IMR-90 (cell line): ENCODE measurements around the gene MBOAT1. TPM values are rescaled to one million over a fixed set of nuclear protein-coding genes. Genes with fewer than 3 reads are reported as not detected.

Experiments used
- ATAC-seq: fragments of 200-7000 bp; cut with Tn5 transposase; 2 replicates; pipeline ENCODE4 v1.9.1; 2020; ENCODE audit warnings: low read depth, mild to moderate bottlenecking, moderate library complexity
- BruUV-seq: library from RNA; stranded (reverse); fragments of 400-500 nt; replicated peaks from 2 replicates; lab custom pipeline; 2021; lab: Mats Ljungman, UMichigan
- CTCF ChIA-PET: fragments of 300-600 bp; formaldehyde crosslinking; extraction: SDS; loops from one replicate; lab custom pipeline; 2021; ENCODE audit warnings: antibody characterized with exemption; lab: Yijun Ruan, JAX
- POLR2A ChIA-PET: fragments of 300-600 bp; sonication (Branson Sonifier 250); formaldehyde crosslinking; loops from one replicate; lab custom pipeline; 2022; ENCODE audit warnings: antibody characterized with exemption; ENCODE audit not compliant: unreplicated experiment; lab: Charles Lee
- DNase-seq: peaks from one replicate; pipeline ENCODE4 v3.0.0; 2013
- H2AFZ ChIP-seq: replicated peaks from 2 replicates; pipeline ENCODE3; 2013; ENCODE audit warnings: low read length, mild to moderate bottlenecking; ENCODE audit not compliant: poor library complexity
- H2AK5ac ChIP-seq: 2 replicates; pipeline ENCODE4 v1.6.1; 2013; ENCODE audit warnings: low read depth, low read length, inconsistent platforms
- H2AK9ac ChIP-seq: replicated peaks from 2 replicates; pipeline ENCODE3; 2013; ENCODE audit warnings: mild to moderate bottlenecking, low read depth, low read length, moderate library complexity; ENCODE audit not compliant: poor library complexity
- H2BK120ac ChIP-seq: 2 replicates; pipeline ENCODE4 v1.6.1; 2013; ENCODE audit warnings: low read depth, low read length, inconsistent platforms
- H2BK15ac ChIP-seq: 3 replicates; pipeline ENCODE4 v1.6.1; 2013; ENCODE audit warnings: low read depth, low read length, inconsistent platforms
- H2BK20ac ChIP-seq: 2 replicates; pipeline ENCODE4 v1.6.1; 2013; ENCODE audit warnings: low read depth, mild to moderate bottlenecking, inconsistent platforms, low read length, moderate library complexity
- H2BK5ac ChIP-seq: 2 replicates; pipeline ENCODE4 v1.6.1; 2013; ENCODE audit warnings: mild to moderate bottlenecking, low read depth, low read length, inconsistent platforms; ENCODE audit not compliant: poor library complexity, severe bottlenecking
- H3K14ac ChIP-seq: replicated peaks from 2 replicates; pipeline ENCODE4 v1.6.1; 2013; ENCODE audit warnings: low read depth, low read length, inconsistent platforms
- H3K18ac ChIP-seq: 2 replicates; pipeline ENCODE4 v1.6.1; 2013; ENCODE audit warnings: low read depth, low read length, control low read depth
- H3K23ac ChIP-seq: 2 replicates; pipeline ENCODE4 v1.6.1; 2013; ENCODE audit warnings: low read depth, low read length, inconsistent platforms
- H3K27ac ChIP-seq: 2 replicates; pipeline ENCODE4 v1.5.1; 2013; ENCODE audit warnings: mild to moderate bottlenecking, control low read depth, low read length; ENCODE audit not compliant: insufficient read depth
- H3K27me3 ChIP-seq: 2 replicates; pipeline ENCODE4 v1.6.1; 2013; ENCODE audit warnings: low read length; ENCODE audit not compliant: control insufficient read depth, insufficient read depth
- H3K36me3 ChIP-seq: 2 replicates; pipeline ENCODE4 v1.6.1; 2013; ENCODE audit warnings: low read length, mixed read lengths; ENCODE audit not compliant: control insufficient read depth, insufficient read depth
- H3K4ac ChIP-seq: 2 replicates; pipeline ENCODE4 v1.6.1; 2013; ENCODE audit warnings: low read depth, low read length, inconsistent platforms
- H3K4me1 ChIP-seq: 2 replicates; pipeline ENCODE4 v1.6.1; 2013; ENCODE audit warnings: low read length, mixed read lengths; ENCODE audit not compliant: control insufficient read depth, insufficient read depth
- H3K4me2 ChIP-seq: 2 replicates; pipeline ENCODE4 v1.6.1; 2013; ENCODE audit warnings: low read depth, mild to moderate bottlenecking, control low read depth, low read length, moderate library complexity
- H3K4me3 ChIP-seq: 2 replicates; pipeline ENCODE4 v1.5.1; 2013; ENCODE audit warnings: low read depth, mild to moderate bottlenecking, control low read depth, low read length, moderate library complexity; ENCODE audit not compliant: insufficient read depth
- H3K56ac ChIP-seq: 2 replicates; pipeline ENCODE4 v1.6.1; 2013; ENCODE audit warnings: low read length, inconsistent platforms; ENCODE audit not compliant: insufficient read depth; ENCODE audit errors: extremely low read depth
- H3K79me1 ChIP-seq, 2 experiments: 2 replicates each; pipeline ENCODE4 v1.6.1; 2013; ENCODE audit warnings: low read length in 2 of 2, inconsistent platforms in 1 of 2, low read depth in 1 of 2
- H3K9ac ChIP-seq: 2 replicates; pipeline ENCODE4 v1.6.1; 2013; ENCODE audit warnings: low read depth, low read length, control low read depth
- H3K9me1 ChIP-seq: 2 replicates; pipeline ENCODE4 v1.6.1; 2013; ENCODE audit warnings: low read length, inconsistent platforms; ENCODE audit not compliant: insufficient read depth
- H3K9me3 ChIP-seq: 2 replicates; pipeline ENCODE4 v1.6.1; 2013; ENCODE audit warnings: low read length; ENCODE audit not compliant: control insufficient read depth, insufficient read depth
- H4K20me1 ChIP-seq: 2 replicates; pipeline ENCODE4 v1.6.1; 2013; ENCODE audit warnings: low read length, inconsistent platforms; ENCODE audit not compliant: insufficient read depth
- H4K5ac ChIP-seq: 2 replicates; pipeline ENCODE4 v1.6.1; 2013; ENCODE audit warnings: mild to moderate bottlenecking, low read depth, low read length, control low read depth
- H4K8ac ChIP-seq, 2 experiments: 2 replicates each; pipeline ENCODE4 v1.6.1; 2013; ENCODE audit warnings: low read depth in 2 of 2, low read length in 2 of 2, control low read depth in 1 of 2, inconsistent platforms in 1 of 2
- H4K91ac ChIP-seq: 2 replicates; pipeline ENCODE4 v1.6.1; 2013; ENCODE audit warnings: low read depth, low read length, inconsistent platforms; ENCODE audit not compliant: insufficient read depth
- CHD1 ChIP-seq: IDR thresholded peaks from 2 replicates; pipeline ENCODE4 v1.6.1; 2012; ENCODE audit warnings: low read depth, low read length, improper control_type of control experiment
- FOS ChIP-seq: fragments of 150-350 bp; IDR thresholded peaks from 2 replicates; pipeline ENCODE4 v1.6.1; 2016; ENCODE audit warnings: low read depth, low read length
- NFE2L2 ChIP-seq: fragments of 150-350 bp; IDR thresholded peaks from 2 replicates; pipeline ENCODE4 v1.6.1; 2016; ENCODE audit warnings: low read depth, mild to moderate bottlenecking, low read length
- POLR2A ChIP-seq: IDR thresholded peaks from 2 replicates; pipeline ENCODE4 v1.6.1; 2012; ENCODE audit warnings: mild to moderate bottlenecking, low read depth, low read length
- RAD21 ChIP-seq: IDR thresholded peaks from 2 replicates; pipeline ENCODE4 v1.6.1; 2012; ENCODE audit warnings: low read length, improper control_type of control experiment
- WGBS, 2 experiments: methylation state at CpG; one replicate each; pipeline versions ENCODE4 v1.1.5 to v1.1.7; 2013; ENCODE audit warnings: missing lambda C conversion rate in 2 of 2; ENCODE audit not compliant: insufficient read length in 1 of 2; ENCODE audit errors: extremely low coverage in 2 of 2; 5-methylcytosine and 5-hydroxymethylcytosine counted together
- dilution Hi-C: fragments of 300-500 bp; cut with HindIII; formaldehyde crosslinking; loops from one replicate; pipeline ENCODE4 v1.14.3; 2018; ENCODE audit warnings: low sequenced_read_pairs; ENCODE audit not compliant: unreplicated experiment
- in situ Hi-C: fragments of 300-500 bp; cut with MboI; formaldehyde crosslinking; loops from 3 replicates; pipeline ENCODE4 v1.14.3; 2019; ENCODE audit warnings: low sequenced_read_pairs, inconsistent platforms, mixed read lengths
- intact Hi-C: fragments of 100-400 bp; cut with micrococcal nuclease; formaldehyde crosslinking; loops from 2 replicates; pipeline ENCODE4 v1.10.0; 2022
- polyA plus RNA-seq, 3 experiments: library from polyadenylated mRNA; depleted of rRNA; stranded (reverse); fragments of >200 nt; gene quantifications; 2 replicates each; pipeline ENCODE4 v1.2.3, GENCODE V29; 2012; ENCODE audit warnings: low replicate concordance in 1 of 3
- total RNA-seq: library from RNA; depleted of rRNA; stranded (reverse); fragments of >200 nt; gene quantifications from 2 replicates; pipeline ENCODE4 v1.2.3, GENCODE V29; 2012
- TF ChIP-seq, protein P1 (sequence below): fragments of 150-350 bp; IDR thresholded peaks from 2 replicates; pipeline ENCODE4 v1.6.1; 2017; ENCODE audit warnings: mild to moderate bottlenecking, antibody characterized with exemption, low read length, low read depth
- TF ChIP-seq, protein P2 (sequence below): fragments of 150-350 bp; IDR thresholded peaks from 2 replicates; pipeline ENCODE4 v1.6.1; 2016; ENCODE audit warnings: low read depth, mild to moderate bottlenecking, low read length, moderate library complexity, borderline replicate concordance

MBOAT1 gene
- total and polyA plus RNA-seq, 2 of the 4 experiments (the other 2 are of a cell fraction) = 1.6 to 4.7 TPM

DNA sequence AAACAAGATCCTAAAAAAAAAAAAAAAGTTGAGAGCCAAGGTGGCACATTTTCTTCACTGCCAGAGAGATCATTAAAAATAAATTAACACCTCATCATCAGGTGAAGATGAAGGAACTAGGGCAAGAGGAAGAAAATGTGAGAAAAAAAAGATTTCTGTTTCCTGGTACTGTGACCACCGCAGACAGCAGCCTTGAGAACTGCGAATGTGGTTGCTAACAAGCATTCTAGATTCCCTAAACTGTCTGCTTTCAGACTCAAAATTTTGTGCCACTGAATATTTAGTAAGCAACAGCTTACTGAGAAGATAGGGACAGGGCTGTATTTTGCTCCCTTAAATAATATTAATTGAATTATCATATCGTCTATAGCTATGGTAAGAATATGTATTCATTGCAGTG, 24.1 kb upstream of the MBOAT1 start:
- Histone ChIP-seq H4K91ac (no peak overlapping the region), H4K8ac (no peak overlapping the region), H3K4ac (no peak overlapping the region), H2BK20ac (no peak overlapping the region), H2AK9ac (no peak overlapping the region), H3K9me1 (no peaks in the 10 kb centered on the region), H2BK5ac (no peak overlapping the region), H3K9ac (no peak overlapping the region), H3K4me3 (no peak overlapping the region), H3K36me3 (no peaks in the 10 kb centered on the region), H3K56ac (no peak overlapping the region), H3K4me1 (no peaks in the 10 kb centered on the region), H4K20me1 (no peaks in the 10 kb centered on the region), H3K4me2 (no peak overlapping the region), H2AFZ (no peak overlapping the region), H3K79me1 (no peaks in the 10 kb centered on the region), H3K14ac (no peak overlapping the region), H2BK120ac (no peak overlapping the region), H3K9me3 (no peaks in the 10 kb centered on the region), H3K23ac (no peak overlapping the region), H3K18ac (no peak overlapping the region), H3K27me3 (no peaks in the 10 kb centered on the region), H2AK5ac (no peak overlapping the region), H2BK15ac (no peak overlapping the region), H4K5ac (no peak overlapping the region), H3K27ac (no peak overlapping the region)
- CTCF ChIA-PET = interaction anchor here (0.7 kb wide), 1 partner anchor 486 kb away, joined by 3 read pairs; no protein-coding TSS in a partner anchor
- ATAC-seq = no peak
- in situ Hi-C loops (no loop called here), dilution Hi-C loops (no loop called here), intact Hi-C loops (no loop called here)
- TF ChIP-seq RAD21 (no peak), FOS (no peak), NFE2L2 (no peak), CHD1 (no peak), POLR2A (no peak)
- TF ChIP-seq, protein P1, sequence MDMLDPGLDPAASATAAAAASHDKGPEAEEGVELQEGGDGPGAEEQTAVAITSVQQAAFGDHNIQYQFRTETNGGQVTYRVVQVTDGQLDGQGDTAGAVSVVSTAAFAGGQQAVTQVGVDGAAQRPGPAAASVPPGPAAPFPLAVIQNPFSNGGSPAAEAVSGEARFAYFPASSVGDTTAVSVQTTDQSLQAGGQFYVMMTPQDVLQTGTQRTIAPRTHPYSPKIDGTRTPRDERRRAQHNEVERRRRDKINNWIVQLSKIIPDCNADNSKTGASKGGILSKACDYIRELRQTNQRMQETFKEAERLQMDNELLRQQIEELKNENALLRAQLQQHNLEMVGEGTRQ = no peak
- TF ChIP-seq, protein P2, sequence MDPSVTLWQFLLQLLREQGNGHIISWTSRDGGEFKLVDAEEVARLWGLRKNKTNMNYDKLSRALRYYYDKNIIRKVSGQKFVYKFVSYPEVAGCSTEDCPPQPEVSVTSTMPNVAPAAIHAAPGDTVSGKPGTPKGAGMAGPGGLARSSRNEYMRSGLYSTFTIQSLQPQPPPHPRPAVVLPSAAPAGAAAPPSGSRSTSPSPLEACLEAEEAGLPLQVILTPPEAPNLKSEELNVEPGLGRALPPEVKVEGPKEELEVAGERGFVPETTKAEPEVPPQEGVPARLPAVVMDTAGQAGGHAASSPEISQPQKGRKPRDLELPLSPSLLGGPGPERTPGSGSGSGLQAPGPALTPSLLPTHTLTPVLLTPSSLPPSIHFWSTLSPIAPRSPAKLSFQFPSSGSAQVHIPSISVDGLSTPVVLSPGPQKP = no peak
- 17% methylated on average over 1 of the region's 3 CpGs; no CpG with 5 or more reads in 1 of the 2 experiments for WGBS, 2 experiments
- POLR2A ChIA-PET = no interaction called here
- no TSS peak for BruUV-seq
- no peak for DNase-seq
